ENCODE data around the gene GNAI1.

Gene GNAI1

GRCh38 chr7:80215734-80216133 lies 81.1 kb downstream of the GNAI1 start:
- no peak for DNase-seq

DNA sequence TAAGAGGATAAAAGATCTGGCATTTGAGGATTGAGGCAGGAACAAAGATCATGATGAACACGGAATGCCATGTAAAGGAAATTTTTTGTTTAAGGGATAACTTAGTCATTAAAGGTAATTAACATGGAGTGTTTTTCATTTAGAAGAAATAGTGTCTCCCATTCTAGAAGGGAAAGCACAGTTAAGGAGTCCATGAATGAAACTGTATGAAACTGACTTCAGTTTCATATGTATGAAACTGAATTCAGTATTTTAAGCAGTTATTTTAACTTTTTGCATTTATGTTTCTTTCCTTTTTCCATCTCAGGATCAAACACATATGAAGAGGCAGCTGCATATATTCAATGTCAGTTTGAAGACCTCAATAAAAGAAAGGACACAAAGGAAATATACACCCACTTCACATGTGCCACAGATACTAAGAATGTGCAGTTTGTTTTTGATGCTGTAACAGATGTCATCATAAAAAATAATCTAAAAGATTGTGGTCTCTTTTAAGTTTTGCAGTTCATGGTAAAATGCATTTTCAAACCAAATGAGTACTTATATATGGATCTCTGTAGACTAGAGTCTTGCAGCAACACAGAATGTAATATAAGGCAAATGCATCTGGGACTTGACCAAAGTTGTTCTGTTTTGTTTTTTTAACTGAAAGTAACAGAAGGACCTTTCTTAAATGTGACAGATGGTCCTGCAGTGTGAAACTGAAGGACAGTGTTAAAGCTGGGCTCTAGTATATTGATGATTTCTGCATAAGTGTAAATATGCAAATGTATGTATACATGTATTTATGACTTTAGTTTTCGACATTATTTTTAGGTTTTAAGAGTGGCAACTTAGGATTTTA lies 82.6 kb downstream of the GNAI1 start:
- DNase-seq: no peak

DNA sequence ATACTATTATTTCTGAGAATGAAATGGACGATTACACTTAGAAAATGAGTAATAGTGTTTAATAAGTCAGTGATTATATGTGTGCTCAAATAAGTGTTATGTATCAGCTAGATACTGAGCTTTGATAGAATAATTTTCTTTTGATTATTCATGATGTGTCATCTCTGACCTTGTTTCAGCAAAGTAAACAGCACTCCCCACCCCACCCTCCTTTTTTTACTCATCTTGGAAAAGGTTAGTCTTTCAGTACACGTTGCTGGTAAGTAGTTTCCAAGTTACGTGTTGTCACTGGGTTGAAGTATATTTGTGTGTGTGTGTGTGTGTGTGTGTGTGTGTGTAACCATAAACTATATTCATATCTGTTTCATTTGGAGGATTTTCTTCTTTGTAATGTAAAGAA lies 84.1 kb downstream of the GNAI1 start:
- DNase-seq: peak; percentile 53

- DNase-seq: no peak
These were observed 85.5 kb downstream of the GNAI1 start for GRCh38 chr7:80220022-80220634.

DNA sequence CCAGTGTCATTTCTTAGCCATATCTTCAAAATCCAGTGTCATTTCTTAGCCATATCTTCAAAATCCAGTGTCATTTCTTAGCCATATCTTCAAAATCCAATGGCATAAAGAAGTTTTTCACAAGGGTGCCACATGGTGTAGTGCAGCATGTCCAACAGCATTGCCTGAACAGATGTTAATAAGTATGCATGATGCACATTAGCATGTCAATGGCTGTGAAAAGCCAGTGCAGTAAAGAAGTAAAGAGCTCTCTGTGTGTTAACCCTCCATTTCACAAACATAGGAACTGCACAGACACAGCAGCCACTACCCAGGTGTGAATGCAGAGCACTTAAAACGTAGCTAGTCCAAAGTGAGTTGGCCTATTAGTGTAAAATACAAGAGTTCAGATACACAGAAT lies 89.8 kb downstream of the GNAI1 start:
- DNase-seq: no peak

DNA sequence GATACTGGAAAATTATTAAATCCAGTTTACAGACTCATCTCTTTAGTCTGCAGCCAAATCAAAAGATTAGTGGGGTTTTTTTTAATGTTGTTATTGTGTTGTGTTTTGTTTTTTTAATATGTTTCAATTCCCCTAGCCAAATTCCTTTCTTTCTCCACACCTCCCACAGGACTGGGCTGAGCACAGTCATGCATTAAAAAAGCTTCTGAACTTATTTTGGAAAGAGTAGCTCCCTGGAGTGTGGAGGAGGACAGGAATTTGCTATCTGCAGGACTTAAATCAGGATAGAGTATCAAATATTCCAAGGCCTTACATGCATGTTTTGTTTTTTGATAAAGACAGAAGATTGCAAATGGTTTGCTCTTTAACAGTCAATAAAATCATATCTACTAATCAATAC lies 90.7 kb downstream of the GNAI1 start:
- peak; percentile 7 for DNase-seq

DNA sequence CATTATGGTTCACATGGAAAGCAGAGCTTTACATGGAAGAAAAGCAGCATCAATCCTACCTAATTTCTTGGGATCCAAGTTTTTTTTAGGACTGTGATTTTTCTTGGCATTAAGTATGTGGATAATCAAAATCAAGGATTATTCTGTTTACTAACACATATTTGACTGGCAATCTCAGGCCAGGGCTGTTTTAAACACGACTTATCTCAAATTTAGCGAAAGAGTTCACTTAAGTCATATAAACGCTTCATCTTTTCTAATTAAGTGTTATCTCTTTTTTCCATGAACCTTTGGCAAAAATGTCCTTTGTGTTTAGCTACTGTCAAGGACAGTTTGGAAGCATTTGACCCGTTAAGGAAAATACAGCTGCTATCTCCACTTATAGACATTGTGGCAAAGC lies 92.0 kb downstream of the GNAI1 start:
- DNase-seq: no peak

GRCh38 chr7:80230327-80230726 lies 95.7 kb downstream of the GNAI1 start:
- no peak for DNase-seq

GRCh38 chr7:80231707-80232106 lies 97.1 kb downstream of the GNAI1 start:
- DNase-seq: peak; percentile 54

DNA sequence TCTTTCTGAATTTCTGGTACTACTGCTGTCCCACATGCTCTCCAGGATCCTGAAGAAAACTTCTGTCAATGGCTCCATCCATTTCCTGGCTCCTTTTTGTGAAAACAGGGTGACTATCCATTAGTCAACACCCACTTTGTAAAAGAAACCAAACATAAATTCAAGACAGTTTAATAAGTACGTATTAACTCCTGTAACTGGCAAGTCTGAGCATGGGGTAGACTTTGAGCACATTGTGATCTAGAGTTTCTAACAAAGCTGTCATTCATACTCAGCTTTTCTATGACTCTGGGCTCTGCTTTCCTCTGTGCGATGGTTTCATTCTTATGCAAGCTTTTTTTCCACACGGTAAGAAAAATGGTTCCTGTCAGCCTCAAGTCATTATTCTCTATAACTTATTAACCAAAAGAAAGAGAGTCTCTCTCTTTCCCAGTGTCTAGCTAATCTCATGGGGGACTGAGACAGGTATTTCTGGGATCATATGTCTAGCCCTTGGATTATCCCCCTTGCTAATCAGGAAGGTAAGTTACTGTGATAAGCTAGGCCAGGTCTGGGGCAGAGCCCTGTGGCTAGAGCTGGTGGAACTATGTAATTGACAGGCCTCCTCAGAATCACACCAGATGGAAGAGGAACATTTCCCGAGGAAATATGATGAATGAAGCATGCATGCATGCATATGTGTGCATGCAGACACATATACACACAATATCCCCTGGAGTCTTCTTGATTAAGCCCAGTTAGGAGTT lies 98.5 kb downstream of the GNAI1 start:
- no peak for DNase-seq

DNA sequence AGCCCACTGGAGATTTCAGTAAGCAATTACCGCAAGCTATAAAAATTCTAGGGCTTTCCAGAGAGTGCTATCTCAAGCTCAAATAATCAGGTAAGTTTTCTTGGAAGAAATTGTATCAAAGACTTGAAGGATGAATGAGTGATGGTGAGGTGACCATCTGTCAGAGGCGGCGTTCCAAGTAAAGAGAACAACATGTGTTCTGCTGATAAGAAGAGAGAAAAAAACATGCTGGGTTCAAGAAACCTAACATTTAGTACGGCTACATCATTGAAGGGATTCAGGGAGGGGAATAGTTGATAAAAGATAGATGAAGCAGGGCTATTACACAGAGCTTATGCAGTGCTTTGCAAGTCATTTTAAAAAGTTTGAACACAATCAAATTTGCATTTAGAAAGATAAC lies 100.7 kb downstream of the GNAI1 start:
- DNase-seq: no peak

- DNase-seq: no peak
These were observed 102.0 kb downstream of the GNAI1 start for GRCh38 chr7:80236681-80237080.

DNA sequence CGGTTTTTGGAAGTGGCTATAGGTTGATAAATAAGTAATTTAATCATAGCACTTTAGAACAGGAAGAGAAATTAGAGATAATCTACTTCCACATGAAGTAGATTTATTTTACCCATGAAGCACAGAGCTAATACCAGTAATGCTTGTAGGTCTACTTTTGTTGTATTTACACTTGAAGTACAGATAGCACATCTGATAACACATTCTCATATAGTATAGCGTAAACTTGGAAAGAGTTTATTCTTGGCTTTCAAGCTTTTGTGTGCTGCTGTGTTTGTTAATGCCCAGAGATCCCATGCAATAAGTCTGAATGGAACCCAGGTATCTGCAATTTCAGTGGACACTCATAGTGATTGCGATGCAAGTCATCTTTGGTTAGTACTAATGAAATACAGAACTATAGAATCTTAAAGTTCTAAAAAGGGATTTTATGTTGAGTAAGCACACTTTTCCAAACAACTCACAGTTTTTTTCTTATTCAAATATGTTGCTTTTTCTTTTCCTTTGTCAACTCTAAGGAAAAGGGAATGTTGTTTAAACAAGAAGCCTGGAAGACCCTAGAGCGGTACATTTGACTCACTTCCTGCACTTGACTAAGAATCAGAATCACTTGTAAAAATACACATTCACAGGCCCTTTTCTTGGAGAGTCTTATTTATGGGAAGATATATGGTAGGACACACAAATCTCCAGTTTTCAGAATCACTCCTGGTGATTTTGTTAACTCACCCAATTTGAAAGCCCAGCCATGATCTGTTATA lies 105.8 kb downstream of the GNAI1 start:
- no peak for DNase-seq

GRCh38 chr7:80241671-80242070 lies 107.0 kb downstream of the GNAI1 start:
- DNase-seq: no peak

- no peak for DNase-seq
These were observed 108.8 kb downstream of the GNAI1 start for GRCh38 chr7:80243425-80243824.

- no peak for DNase-seq
These were observed 109.7 kb downstream of the GNAI1 start for GRCh38 chr7:80244206-80244916.

DNA sequence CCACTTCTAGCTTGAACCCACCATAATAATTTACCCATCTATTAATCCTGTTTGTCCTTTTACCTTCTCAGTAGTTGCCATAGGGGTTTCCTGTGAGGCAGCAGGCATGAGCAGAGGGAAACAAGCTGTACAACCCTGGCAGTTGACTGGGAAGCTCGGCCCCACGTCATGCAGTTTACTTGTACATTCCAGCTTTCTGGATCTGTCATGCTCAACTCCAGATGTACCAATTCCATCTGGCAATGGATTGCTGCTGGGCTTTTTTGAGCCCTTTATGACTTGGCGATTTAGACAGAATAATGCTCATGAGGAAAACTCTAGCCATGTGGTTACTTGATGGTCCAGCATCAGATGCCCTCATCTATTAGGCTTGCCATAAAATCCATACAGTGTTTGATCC lies 112.5 kb downstream of the GNAI1 start:
- peak; percentile 51 for DNase-seq

DNA sequence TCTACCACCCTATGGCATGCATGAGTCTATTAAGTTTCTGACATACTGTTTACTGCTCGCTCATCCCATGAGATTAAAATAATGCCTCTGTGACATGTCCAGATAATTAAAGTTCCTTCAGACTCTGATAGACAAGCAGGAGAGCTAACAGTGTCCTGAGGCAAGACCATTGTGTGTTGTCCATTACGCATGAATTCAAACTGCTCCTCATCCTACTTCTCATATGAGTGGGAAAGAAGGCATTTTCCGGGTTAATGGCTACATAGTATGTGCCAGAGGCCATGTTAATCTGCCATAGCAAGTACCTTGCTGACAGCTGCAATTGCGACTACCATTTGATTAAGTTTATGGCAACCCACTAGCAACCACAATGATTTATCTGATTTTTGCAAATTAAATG lies 113.3 kb downstream of the GNAI1 start:
- no peak for DNase-seq

GRCh38 chr7:80249184-80249583 lies 114.6 kb downstream of the GNAI1 start:
- no peak for DNase-seq

- no peak for DNase-seq
These were observed 115.1 kb downstream of the GNAI1 start for GRCh38 chr7:80249619-80250295.

GRCh38 chr7:80253237-80253636 lies 118.6 kb downstream of the GNAI1 start:
- DNase-seq: no peak

DNA sequence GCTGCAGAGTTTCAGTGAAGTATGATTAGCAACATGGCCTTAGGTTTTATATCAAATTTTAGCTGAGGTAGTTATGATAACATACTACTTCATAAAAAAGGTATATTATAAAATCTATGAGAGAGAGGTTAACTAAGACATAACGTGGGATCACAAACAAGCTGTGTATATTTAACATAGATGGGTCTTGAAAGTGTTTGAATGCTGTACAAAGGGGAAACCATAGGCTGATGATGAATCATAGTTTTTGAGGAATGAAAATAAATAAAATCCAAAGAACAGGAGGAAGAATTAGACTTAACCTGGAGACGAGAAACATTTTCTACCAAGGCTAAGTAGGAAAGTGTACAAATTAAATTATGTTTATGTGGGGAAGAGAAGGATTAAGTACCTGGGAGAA lies 119.0 kb downstream of the GNAI1 start:
- no peak for DNase-seq

Data from fibroblast of skin of abdomen (primary cell).